Measurements from ENCODE around the gene SARNP. TPM values are rescaled to one million over a fixed set of nuclear protein-coding genes. Genes with fewer than 3 reads are reported as not detected.
A peak's percentile ranks its signal among the peaks of the same experiment; 100 is the strongest.

SARNP gene
- total and polyA plus RNA-seq, 9 of the 15 experiments (the other 6 are each of a cell fraction or from before 2014, with no cell fraction given), result 70.1 to 400 (median 198) TPM

DNA sequence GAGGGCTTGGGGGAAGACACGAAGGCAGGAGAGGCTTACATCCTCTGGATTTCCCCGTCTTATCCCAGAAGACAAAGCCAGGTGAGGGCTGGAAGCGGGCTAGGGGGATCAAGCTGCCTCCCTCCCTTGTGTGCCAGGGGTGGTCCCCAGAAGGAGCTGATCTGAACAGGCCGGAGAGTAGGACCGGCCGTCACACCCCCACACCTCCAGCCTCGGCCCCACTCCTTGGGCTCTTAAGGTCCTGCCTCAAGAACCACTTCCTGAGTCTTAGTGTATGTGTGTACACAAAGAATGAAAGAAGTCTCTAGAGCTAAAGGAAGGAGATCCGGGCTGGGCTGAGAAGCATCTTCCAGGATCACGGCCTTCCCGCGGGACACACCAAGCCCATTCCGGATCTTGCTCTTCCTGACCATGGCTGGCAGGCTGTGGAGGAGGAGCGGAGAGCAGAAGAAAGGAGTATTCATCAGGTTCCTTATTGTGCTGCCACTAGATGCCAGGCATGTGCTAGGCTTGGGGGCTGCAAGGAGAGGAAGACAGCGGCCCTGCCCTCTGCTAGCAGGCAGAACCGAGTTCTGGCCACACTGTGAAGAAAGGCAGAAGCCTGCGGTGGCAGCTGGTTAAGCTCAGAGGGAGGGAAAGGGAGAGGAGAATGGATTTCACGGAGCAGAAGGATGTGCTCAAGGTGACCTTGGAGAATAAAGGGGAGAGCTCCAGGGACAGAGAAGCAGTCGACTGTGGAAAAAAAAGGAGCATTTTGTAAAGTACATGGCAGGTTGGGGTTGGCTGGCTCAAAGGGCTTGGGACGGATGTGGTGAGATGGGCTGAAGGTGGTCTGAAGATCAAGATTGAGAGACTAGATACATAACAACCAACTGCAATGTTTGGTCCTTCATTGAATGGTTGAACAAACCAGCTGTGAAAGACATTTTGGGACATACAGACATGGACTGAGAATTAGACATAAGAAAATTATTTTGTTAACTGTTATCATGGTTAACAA is 87.4 kb downstream of the SARNP start (continued):
- TF ChIP-seq, protein P1, sequence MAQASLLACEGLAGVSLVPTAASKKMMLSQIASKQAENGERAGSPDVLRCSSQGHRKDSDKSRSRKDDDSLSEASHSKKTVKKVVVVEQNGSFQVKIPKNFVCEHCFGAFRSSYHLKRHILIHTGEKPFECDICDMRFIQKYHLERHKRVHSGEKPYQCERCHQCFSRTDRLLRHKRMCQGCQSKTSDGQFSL (CRISPR knock-in tag; IDR thresholded peaks at IDR 0.05), result 0 out of 2 replicates have a peak, but pooled peaks have one; percentile 34
- TF ChIP-seq, protein P1 (tag; IDR thresholded peaks at IDR 0.05), result no peak
- TF ChIP-seq ZC3H4 (CRISPR knock-in tag; IDR thresholded peaks at IDR 0.05; ENCODE audit: borderline replicate concordance), result no peak
- TF ChIP-seq, protein P2, sequence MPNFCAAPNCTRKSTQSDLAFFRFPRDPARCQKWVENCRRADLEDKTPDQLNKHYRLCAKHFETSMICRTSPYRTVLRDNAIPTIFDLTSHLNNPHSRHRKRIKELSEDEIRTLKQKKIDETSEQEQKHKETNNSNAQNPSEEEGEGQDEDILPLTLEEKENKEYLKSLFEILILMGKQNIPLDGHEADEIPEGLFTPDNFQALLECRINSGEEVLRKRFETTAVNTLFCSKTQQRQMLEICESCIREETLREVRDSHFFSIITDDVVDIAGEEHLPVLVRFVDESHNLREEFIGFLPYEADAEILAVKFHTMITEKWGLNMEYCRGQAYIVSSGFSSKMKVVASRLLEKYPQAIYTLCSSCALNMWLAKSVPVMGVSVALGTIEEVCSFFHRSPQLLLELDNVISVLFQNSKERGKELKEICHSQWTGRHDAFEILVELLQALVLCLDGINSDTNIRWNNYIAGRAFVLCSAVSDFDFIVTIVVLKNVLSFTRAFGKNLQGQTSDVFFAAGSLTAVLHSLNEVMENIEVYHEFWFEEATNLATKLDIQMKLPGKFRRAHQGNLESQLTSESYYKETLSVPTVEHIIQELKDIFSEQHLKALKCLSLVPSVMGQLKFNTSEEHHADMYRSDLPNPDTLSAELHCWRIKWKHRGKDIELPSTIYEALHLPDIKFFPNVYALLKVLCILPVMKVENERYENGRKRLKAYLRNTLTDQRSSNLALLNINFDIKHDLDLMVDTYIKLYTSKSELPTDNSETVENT (CRISPR knock-in tag; IDR thresholded peaks at IDR 0.05), result no peak
- TF ChIP-seq SREBF2 (CRISPR knock-in tag; IDR thresholded peaks at IDR 0.05), result no peak
- no peak for TF ChIP-seq RBFOX2 (IDR thresholded peaks at IDR 0.05; ENCODE audit: low read depth, low read length)
- no peak for TF ChIP-seq SOX6 (IDR thresholded peaks at IDR 0.05)
- TF ChIP-seq JUNB (CRISPR knock-in tag; conservative IDR thresholded peaks at IDR 0.05), result no peak
- TF ChIP-seq ZNF584 (CRISPR knock-in tag; IDR thresholded peaks at IDR 0.05; ENCODE audit: low read depth), result no peak
- TF ChIP-seq, protein P3, sequence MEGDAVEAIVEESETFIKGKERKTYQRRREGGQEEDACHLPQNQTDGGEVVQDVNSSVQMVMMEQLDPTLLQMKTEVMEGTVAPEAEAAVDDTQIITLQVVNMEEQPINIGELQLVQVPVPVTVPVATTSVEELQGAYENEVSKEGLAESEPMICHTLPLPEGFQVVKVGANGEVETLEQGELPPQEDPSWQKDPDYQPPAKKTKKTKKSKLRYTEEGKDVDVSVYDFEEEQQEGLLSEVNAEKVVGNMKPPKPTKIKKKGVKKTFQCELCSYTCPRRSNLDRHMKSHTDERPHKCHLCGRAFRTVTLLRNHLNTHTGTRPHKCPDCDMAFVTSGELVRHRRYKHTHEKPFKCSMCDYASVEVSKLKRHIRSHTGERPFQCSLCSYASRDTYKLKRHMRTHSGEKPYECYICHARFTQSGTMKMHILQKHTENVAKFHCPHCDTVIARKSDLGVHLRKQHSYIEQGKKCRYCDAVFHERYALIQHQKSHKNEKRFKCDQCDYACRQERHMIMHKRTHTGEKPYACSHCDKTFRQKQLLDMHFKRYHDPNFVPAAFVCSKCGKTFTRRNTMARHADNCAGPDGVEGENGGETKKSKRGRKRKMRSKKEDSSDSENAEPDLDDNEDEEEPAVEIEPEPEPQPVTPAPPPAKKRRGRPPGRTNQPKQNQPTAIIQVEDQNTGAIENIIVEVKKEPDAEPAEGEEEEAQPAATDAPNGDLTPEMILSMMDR (IDR thresholded peaks at IDR 0.05 in 2 of 3, conservative IDR thresholded peaks at IDR 0.05 in 1 of 3; ENCODE audit: insufficient read depth in 2 of 3, low read depth in 1 of 3, low read length in 3 of 3), result no peak
- no peak for TF ChIP-seq SLC30A9 (CRISPR knock-in tag; IDR thresholded peaks at IDR 0.05)
- TF ChIP-seq DPF2 (IDR thresholded peaks at IDR 0.05), result no peak
- TF ChIP-seq, protein P4, sequence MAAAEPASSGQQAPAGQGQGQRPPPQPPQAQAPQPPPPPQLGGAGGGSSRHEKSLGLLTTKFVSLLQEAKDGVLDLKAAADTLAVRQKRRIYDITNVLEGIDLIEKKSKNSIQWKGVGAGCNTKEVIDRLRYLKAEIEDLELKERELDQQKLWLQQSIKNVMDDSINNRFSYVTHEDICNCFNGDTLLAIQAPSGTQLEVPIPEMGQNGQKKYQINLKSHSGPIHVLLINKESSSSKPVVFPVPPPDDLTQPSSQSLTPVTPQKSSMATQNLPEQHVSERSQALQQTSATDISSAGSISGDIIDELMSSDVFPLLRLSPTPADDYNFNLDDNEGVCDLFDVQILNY (CRISPR knock-in tag; IDR thresholded peaks at IDR 0.05), result no peak
- no peak for TF ChIP-seq BCL6 (CRISPR knock-in tag; IDR thresholded peaks at IDR 0.05)
- TF ChIP-seq, protein P5, sequence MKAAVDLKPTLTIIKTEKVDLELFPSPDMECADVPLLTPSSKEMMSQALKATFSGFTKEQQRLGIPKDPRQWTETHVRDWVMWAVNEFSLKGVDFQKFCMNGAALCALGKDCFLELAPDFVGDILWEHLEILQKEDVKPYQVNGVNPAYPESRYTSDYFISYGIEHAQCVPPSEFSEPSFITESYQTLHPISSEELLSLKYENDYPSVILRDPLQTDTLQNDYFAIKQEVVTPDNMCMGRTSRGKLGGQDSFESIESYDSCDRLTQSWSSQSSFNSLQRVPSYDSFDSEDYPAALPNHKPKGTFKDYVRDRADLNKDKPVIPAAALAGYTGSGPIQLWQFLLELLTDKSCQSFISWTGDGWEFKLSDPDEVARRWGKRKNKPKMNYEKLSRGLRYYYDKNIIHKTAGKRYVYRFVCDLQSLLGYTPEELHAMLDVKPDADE (conservative IDR thresholded peaks at IDR 0.05; ENCODE audit: control insufficient read depth, low read depth, low read length), result no peak
- TF ChIP-seq, protein P6, sequence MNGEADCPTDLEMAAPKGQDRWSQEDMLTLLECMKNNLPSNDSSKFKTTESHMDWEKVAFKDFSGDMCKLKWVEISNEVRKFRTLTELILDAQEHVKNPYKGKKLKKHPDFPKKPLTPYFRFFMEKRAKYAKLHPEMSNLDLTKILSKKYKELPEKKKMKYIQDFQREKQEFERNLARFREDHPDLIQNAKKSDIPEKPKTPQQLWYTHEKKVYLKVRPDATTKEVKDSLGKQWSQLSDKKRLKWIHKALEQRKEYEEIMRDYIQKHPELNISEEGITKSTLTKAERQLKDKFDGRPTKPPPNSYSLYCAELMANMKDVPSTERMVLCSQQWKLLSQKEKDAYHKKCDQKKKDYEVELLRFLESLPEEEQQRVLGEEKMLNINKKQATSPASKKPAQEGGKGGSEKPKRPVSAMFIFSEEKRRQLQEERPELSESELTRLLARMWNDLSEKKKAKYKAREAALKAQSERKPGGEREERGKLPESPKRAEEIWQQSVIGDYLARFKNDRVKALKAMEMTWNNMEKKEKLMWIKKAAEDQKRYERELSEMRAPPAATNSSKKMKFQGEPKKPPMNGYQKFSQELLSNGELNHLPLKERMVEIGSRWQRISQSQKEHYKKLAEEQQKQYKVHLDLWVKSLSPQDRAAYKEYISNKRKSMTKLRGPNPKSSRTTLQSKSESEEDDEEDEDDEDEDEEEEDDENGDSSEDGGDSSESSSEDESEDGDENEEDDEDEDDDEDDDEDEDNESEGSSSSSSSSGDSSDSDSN (IDR thresholded peaks at IDR 0.05; ENCODE audit: borderline replicate concordance in 1 of 2, low read depth in 2 of 2, low read length in 2 of 2), result 0 out of 4 replicates have a peak, but pooled peaks of 1 of the 2 experiments have one; percentile 15

Data from K562 (cell line).